ENCODE data around the gene HRH1.

The HRH1 gene

DNA sequence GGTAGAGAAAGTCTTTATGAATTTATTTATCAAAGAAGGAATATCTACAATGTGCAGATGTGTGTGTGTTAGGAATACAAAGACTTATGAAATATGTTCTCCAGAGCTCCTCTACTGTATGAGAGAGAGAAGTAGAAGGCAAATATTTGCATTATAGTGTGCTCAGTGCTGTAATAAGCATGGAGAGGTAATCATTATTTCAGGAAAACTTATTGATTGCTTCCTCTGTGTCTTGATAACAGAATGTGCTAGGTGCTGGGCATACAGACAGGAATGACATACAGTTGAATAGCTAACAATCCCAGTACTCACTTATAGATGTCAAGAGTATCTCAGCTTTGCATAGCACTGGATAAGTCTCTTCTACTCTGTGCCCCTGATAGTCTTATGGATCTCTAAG, 148.2 kb downstream of the HRH1 start:
- no peak for DNase-seq (ENCODE audit: low read depth)
- no peak overlapping the region for H3K4me3 ChIP-seq (ENCODE audit: control insufficient read depth, low read depth, low read length)
- TF ChIP-seq, protein P1, sequence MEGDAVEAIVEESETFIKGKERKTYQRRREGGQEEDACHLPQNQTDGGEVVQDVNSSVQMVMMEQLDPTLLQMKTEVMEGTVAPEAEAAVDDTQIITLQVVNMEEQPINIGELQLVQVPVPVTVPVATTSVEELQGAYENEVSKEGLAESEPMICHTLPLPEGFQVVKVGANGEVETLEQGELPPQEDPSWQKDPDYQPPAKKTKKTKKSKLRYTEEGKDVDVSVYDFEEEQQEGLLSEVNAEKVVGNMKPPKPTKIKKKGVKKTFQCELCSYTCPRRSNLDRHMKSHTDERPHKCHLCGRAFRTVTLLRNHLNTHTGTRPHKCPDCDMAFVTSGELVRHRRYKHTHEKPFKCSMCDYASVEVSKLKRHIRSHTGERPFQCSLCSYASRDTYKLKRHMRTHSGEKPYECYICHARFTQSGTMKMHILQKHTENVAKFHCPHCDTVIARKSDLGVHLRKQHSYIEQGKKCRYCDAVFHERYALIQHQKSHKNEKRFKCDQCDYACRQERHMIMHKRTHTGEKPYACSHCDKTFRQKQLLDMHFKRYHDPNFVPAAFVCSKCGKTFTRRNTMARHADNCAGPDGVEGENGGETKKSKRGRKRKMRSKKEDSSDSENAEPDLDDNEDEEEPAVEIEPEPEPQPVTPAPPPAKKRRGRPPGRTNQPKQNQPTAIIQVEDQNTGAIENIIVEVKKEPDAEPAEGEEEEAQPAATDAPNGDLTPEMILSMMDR (conservative IDR thresholded peaks at IDR 0.05; ENCODE audit: control insufficient read depth, insufficient read depth, low read depth, low read length) = no peak

DNA sequence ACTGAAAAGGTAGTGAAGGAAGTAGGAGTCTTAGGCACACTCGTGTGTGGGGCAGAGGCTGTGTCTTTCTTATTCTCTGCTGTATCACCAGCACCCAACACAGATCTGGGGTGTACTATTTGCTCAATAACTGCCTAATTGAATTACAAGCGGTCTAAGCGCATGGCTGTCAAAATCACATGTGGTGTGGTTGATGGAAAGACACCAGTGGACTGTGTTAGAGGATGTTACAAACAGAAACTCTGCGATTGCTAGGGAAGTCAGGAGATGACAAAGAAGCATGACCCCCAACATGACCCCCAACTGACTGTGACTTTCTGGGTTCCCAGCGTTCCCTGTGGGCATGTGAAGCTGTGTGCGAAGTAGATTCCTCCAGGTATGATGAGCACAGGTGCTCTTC, 149.9 kb downstream of the HRH1 start:
- H3K4me3 ChIP-seq (ENCODE audit: control insufficient read depth, low read depth, low read length) = no peak overlapping the region
- no peak for DNase-seq (ENCODE audit: low read depth)
- TF ChIP-seq, protein P1 (conservative IDR thresholded peaks at IDR 0.05; ENCODE audit: control insufficient read depth, insufficient read depth, low read depth, low read length) = no peak

DNA sequence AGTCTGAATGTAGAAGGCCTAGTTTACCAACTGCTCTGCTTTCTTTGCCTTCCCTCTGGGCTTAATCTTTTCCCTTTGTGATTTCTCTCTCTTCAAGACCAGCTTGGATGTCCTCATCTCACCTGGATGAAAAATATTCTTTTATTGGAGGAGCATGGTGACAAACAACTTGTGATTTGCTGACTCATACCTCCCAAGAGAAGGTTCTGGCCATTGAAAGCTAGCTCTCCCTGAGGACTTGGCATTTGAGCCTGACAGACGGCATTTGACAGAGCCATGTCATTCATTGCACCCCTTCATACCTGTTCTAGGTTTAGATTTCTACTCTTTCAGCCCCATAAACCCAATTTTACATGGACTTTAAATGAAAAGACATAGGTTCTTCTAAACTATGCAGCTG, 151.2 kb downstream of the HRH1 start:
- TF ChIP-seq, protein P1 (conservative IDR thresholded peaks at IDR 0.05; ENCODE audit: control insufficient read depth, insufficient read depth, low read depth, low read length) = no peak
- no peak for DNase-seq (ENCODE audit: low read depth)
- no peak overlapping the region for H3K4me3 ChIP-seq (ENCODE audit: control insufficient read depth, low read depth, low read length)

DNA sequence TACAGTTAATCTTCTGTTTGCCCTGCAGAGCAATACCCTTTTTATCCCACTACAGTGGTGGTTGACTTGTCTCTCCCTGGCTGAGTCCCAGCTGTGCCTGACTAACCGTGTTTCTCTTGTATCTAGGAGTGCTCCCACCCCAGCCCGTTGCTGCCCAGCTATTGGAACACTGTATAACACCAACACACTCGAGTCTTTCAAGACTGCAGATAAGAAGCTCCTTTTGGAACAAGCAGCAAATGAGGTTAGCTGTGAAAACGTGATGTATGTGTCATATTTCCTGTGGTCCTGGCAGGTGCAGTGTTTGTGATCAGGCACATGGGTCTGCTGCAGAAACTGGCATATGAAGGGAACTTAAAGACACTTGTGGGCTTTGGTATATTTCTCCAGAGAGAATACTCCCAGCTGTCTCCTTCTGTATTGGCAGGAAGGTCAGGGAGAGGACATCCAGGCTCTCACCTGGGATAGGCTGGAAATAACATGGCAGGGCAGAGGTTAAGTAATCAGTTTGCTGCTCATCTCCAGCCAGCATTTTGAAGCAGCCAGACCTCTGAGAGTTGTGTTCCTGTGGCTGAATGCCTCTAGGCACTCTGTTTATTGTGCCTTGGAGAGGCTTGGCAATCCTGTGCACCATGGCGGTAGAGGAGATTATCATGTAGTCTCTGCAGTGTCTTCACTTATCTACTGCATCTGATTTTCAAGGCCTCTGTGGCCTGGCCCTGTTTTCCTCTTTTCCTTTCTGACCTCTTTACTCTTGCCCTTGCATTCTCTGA, 152.7 kb downstream of the HRH1 start:
- DNase-seq (ENCODE audit: low read depth) = no peak

DNA sequence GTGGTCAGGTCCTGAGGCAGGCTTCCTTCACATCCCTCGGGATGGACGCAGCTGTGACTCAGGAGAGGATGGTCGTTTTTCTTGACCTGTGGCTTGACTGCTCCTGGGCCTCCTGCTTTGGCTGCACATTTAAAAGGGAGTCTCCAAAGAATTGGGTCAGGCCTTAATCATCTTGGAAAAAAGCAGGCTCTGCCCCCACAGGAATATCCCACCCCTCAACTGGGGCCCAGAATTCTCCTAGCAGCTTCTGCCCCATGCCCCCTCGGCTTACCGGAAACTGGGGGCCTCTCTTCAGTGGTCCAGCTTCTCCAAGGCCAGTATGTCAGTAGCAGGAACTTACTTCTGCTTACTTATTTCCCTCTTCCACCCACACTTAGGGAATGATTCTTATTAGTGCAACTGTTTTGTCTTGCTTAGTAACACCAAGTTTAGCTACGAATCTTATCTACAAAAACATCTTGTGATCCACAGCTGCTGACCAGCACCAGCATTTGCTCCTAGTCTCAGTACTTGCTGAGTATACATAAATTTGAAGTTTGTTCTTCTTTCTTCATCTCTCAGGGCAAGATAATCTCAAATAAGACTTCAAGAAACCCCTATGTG, 153.6 kb downstream of the HRH1 start:
- no peak for DNase-seq (ENCODE audit: low read depth)
- TF ChIP-seq, protein P1 (conservative IDR thresholded peaks at IDR 0.05; ENCODE audit: control insufficient read depth, insufficient read depth, low read depth, low read length) = no peak
- no peak overlapping the region for H3K4me3 ChIP-seq (ENCODE audit: control insufficient read depth, low read depth, low read length)

More for the DNA sequence above, 152.7 kb downstream of the HRH1 start:
- TF ChIP-seq, protein P1 (conservative IDR thresholded peaks at IDR 0.05; ENCODE audit: control insufficient read depth, insufficient read depth, low read depth, low read length) = no peak
- H3K4me3 ChIP-seq (ENCODE audit: control insufficient read depth, low read depth, low read length) = no peak overlapping the region

DNA sequence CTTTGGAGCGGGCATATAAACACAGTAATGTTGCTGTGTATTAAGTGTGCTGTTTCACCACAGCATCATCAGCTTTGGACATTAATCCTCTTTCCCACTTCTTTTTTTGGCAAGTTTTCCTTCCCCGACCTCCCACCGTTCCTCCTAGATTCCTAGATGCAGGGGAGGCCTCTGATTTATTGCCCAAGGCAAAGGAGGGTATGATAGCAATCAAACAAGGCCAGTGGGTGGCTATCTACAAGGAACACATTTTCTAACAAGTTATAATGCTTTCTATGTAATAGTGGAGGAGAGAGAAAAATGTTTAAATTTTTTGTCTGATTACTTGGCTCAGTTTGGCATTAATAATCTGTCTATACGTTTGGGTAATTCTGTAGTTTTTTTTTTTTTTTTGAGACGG, 156.0 kb downstream of the HRH1 start:
- TF ChIP-seq, protein P1 (conservative IDR thresholded peaks at IDR 0.05; ENCODE audit: control insufficient read depth, insufficient read depth, low read depth, low read length) = no peak
- no peak overlapping the region for H3K4me3 ChIP-seq (ENCODE audit: control insufficient read depth, low read depth, low read length)
- DNase-seq (ENCODE audit: low read depth) = no peak
